Breast epithelium (tissue), 3 donors: ENCODE results near the gene TSSK3.

Source experiments
- POLR2AphosphoS5 ChIP-seq, 3 donors: sonication (generic); formaldehyde crosslinking; IDR thresholded peaks; one replicate each; pipeline ENCODE4 v1.6.1; 2017; ENCODE audit warnings: antibody characterized with exemption in 3 of 3
- TF ChIP-seq, protein P1 (sequence below), 3 donors: fragments of 450-650 bp; IDR thresholded peaks; one replicate each; pipeline ENCODE4 v1.5.1; 2016 to 2017; ENCODE audit warnings: antibody characterized with exemption in 3 of 3, mild to moderate bottlenecking in 3 of 3, moderate library complexity in 3 of 3

GRCh38 chr1:32362474-32363313 lies at the start of gene TSSK3, which contains the start of gene FAM229A:
- TF ChIP-seq, protein P1, sequence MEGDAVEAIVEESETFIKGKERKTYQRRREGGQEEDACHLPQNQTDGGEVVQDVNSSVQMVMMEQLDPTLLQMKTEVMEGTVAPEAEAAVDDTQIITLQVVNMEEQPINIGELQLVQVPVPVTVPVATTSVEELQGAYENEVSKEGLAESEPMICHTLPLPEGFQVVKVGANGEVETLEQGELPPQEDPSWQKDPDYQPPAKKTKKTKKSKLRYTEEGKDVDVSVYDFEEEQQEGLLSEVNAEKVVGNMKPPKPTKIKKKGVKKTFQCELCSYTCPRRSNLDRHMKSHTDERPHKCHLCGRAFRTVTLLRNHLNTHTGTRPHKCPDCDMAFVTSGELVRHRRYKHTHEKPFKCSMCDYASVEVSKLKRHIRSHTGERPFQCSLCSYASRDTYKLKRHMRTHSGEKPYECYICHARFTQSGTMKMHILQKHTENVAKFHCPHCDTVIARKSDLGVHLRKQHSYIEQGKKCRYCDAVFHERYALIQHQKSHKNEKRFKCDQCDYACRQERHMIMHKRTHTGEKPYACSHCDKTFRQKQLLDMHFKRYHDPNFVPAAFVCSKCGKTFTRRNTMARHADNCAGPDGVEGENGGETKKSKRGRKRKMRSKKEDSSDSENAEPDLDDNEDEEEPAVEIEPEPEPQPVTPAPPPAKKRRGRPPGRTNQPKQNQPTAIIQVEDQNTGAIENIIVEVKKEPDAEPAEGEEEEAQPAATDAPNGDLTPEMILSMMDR (IDR thresholded peaks at IDR 0.05): no peak
- TF ChIP-seq POLR2AphosphoS5 (IDR thresholded peaks at IDR 0.05): no peak
